MM.1S (cell line): ENCODE measurements around the gene PIP4K2A.

ENCODE experiments used
- DNase-seq: peaks from one replicate; pipeline ENCODE4 v3.0.0-alpha.2; 2015
- H2AFZ ChIP-seq: fragments of 300-600 bp; sonication (generic); 2 replicates; pipeline ENCODE4 v1.6.0; 2016; ENCODE audit warnings: antibody characterized with exemption, low read length
- H3F3A ChIP-seq: fragments of 300-600 bp; sonication (generic); 2 replicates; pipeline ENCODE4 v1.6.1; 2016; ENCODE audit warnings: mild to moderate bottlenecking, antibody characterized with exemption, low read length, moderate library complexity, mixed read lengths; ENCODE audit not compliant: insufficient read depth
- H3K27ac ChIP-seq: fragments of 300-600 bp; sonication (generic); 2 replicates; pipeline ENCODE4 v1.5.1; 2016; ENCODE audit warnings: mild to moderate bottlenecking, low read length
- H3K27me3 ChIP-seq: fragments of 300-600 bp; sonication (generic); replicated peaks from 2 replicates; pipeline ENCODE4 v1.6.0; 2016; ENCODE audit warnings: low read length; ENCODE audit not compliant: insufficient read depth
- H3K36me3 ChIP-seq: fragments of 300-600 bp; sonication (generic); replicated peaks from 2 replicates; pipeline ENCODE4 v1.6.1; 2016; ENCODE audit warnings: mild to moderate bottlenecking, low read length, mixed read lengths; ENCODE audit not compliant: insufficient read depth
- H3K4me1 ChIP-seq: fragments of 300-600 bp; sonication (generic); 2 replicates; pipeline ENCODE4 v1.6.1; 2016; ENCODE audit warnings: low read length, mixed read lengths
- H3K4me2 ChIP-seq: fragments of 300-600 bp; sonication (generic); 2 replicates; pipeline ENCODE4 v1.6.0; 2016; ENCODE audit warnings: low read depth, low read length
- H3K4me3 ChIP-seq: fragments of 300-600 bp; sonication (generic); 2 replicates; pipeline ENCODE4 v1.5.1; 2016; ENCODE audit warnings: low read length, mixed read lengths
- H3K79me2 ChIP-seq: fragments of 300-600 bp; sonication (generic); 2 replicates; pipeline ENCODE4 v1.6.1; 2016; ENCODE audit warnings: mixed run types, low read length, mixed read lengths
- H3K9ac ChIP-seq: fragments of 300-600 bp; sonication (generic); 2 replicates; pipeline ENCODE4 v1.6.1; 2016; ENCODE audit warnings: low read length, mixed read lengths
- H3K9me2 ChIP-seq: fragments of 300-600 bp; sonication (generic); replicated peaks from 2 replicates; pipeline ENCODE4 v1.6.1; 2016; ENCODE audit warnings: mild to moderate bottlenecking, low read length, mixed read lengths; ENCODE audit not compliant: insufficient read depth
- H3K9me3 ChIP-seq: fragments of 300-600 bp; sonication (generic); replicated peaks from 2 replicates; pipeline ENCODE4 v1.6.1; 2016; ENCODE audit warnings: mild to moderate bottlenecking, low read length, mixed read lengths; ENCODE audit not compliant: insufficient read depth
- H4K20me1 ChIP-seq: fragments of 300-600 bp; sonication (generic); 2 replicates; pipeline ENCODE4 v1.6.1; 2016; ENCODE audit warnings: mild to moderate bottlenecking, low read length, moderate library complexity, mixed read lengths; ENCODE audit not compliant: insufficient read depth
- CTCF ChIP-seq: fragments of 300-600 bp; sonication (generic); IDR thresholded peaks from 2 replicates; pipeline ENCODE4 v1.5.1; 2016; ENCODE audit warnings: antibody characterized with exemption, low read length, mixed read lengths
- EZH2 ChIP-seq: fragments of 300-600 bp; sonication (generic); optimal IDR thresholded peaks from 2 replicates; pipeline ENCODE3; 2017; ENCODE audit warnings: low read depth, mild to moderate bottlenecking, antibody characterized with exemption, low read length, mixed read lengths
- EZH2phosphoT487 ChIP-seq: fragments of 300-600 bp; sonication (generic); IDR thresholded peaks from 2 replicates; pipeline ENCODE4 v1.6.1; 2018; ENCODE audit warnings: antibody characterized with exemption, low read length

PIP4K2A gene

GRCh38 chr10:22605168-22605567 is 109.2 kb downstream of the PIP4K2A start:
- no peak overlapping the region for H2AFZ ChIP-seq
- H3K9me3 ChIP-seq, result no peaks in the 10 kb centered on the region
- no peak for DNase-seq
- TF ChIP-seq EZH2 (no peak), CTCF (no peak), EZH2phosphoT487 (no peak)
- H3K27me3 ChIP-seq, result no peaks in the 10 kb centered on the region
- no peak overlapping the region for H3K27ac ChIP-seq
- no peaks in the 10 kb centered on the region for H3K36me3 ChIP-seq
- H3K4me3 ChIP-seq, result no peak overlapping the region
- peaks cover 21% of the 10 kb centered on the region for H3K4me1 ChIP-seq
- H3K4me2 ChIP-seq, result no peak overlapping the region
- H4K20me1 ChIP-seq, result no peaks in the 10 kb centered on the region
- peaks cover 4% of the 10 kb centered on the region; the same call in 1 of the 2 replicates for H3K79me2 ChIP-seq
- H3K9ac ChIP-seq, result no peak overlapping the region
- H3K9me2 ChIP-seq, result no peaks in the 10 kb centered on the region
- H3F3A ChIP-seq, result peaks cover 5% of the 10 kb centered on the region; the same call in 1 of the 2 replicates

- Histone ChIP-seq H3K4me1 (peaks cover 24% of the 10 kb centered on the region), H3K9me3 (no peaks in the 10 kb centered on the region), H3K4me3 (no peak overlapping the region), H3K9ac (no peak overlapping the region), H3K9me2 (no peaks in the 10 kb centered on the region), H3F3A (peaks cover 5% of the 10 kb centered on the region; the same call in 1 of the 2 replicates), H3K36me3 (no peaks in the 10 kb centered on the region), H3K27ac (no peak overlapping the region), H3K79me2 (no peaks in the 10 kb centered on the region), H3K4me2 (no peak overlapping the region), H3K27me3 (no peaks in the 10 kb centered on the region), H4K20me1 (no peaks in the 10 kb centered on the region), H2AFZ (no peak overlapping the region)
- DNase-seq, result no peak
- TF ChIP-seq EZH2 (no peak), EZH2phosphoT487 (no peak)
Measured at GRCh38 chr10:22604344-22605126, 109.8 kb downstream of the PIP4K2A start.

GRCh38 chr10:22603581-22603980 is 110.8 kb downstream of the PIP4K2A start:
- no peaks in the 10 kb centered on the region for H3K36me3 ChIP-seq
- no peaks in the 10 kb centered on the region for H3K9me2 ChIP-seq
- no peak for DNase-seq
- H3K27ac ChIP-seq, result no peak overlapping the region
- no peaks in the 10 kb centered on the region for H4K20me1 ChIP-seq
- peaks cover 5% of the 10 kb centered on the region; the same call in 1 of the 2 replicates for H3F3A ChIP-seq
- no peak overlapping the region for H3K4me3 ChIP-seq
- no peak overlapping the region for H2AFZ ChIP-seq
- H3K4me2 ChIP-seq, result no peak overlapping the region
- H3K9me3 ChIP-seq, result no peaks in the 10 kb centered on the region
- TF ChIP-seq EZH2phosphoT487, result no peak
- no peak for TF ChIP-seq EZH2
- H3K4me1 ChIP-seq, result peaks cover 30% of the 10 kb centered on the region
- no peaks in the 10 kb centered on the region for H3K27me3 ChIP-seq
- no peaks in the 10 kb centered on the region for H3K79me2 ChIP-seq
- no peak overlapping the region for H3K9ac ChIP-seq

- no peaks in the 10 kb centered on the region for H3K36me3 ChIP-seq
- peaks cover 5% of the 10 kb centered on the region; the same call in 1 of the 2 replicates for H3F3A ChIP-seq
- no peaks in the 10 kb centered on the region for H3K9me2 ChIP-seq
- no peak overlapping the region for H3K27ac ChIP-seq
- no peaks in the 10 kb centered on the region for H3K79me2 ChIP-seq
- H3K4me3 ChIP-seq, result no peak overlapping the region
- H3K4me2 ChIP-seq, result no peak overlapping the region
- no peaks in the 10 kb centered on the region for H3K9me3 ChIP-seq
- no peak overlapping the region for H2AFZ ChIP-seq
- peaks cover 22% of the 10 kb centered on the region for H3K4me1 ChIP-seq
- no peak for TF ChIP-seq CTCF
- TF ChIP-seq EZH2, result no peak
- no peak overlapping the region for H3K9ac ChIP-seq
- no peak for DNase-seq
- no peaks in the 10 kb centered on the region for H4K20me1 ChIP-seq
- H3K27me3 ChIP-seq, result no peaks in the 10 kb centered on the region
Measured at GRCh38 chr10:22601618-22602017, 112.8 kb downstream of the PIP4K2A start.
